ENCODE measurements around the gene GPR37L1.

DNA sequence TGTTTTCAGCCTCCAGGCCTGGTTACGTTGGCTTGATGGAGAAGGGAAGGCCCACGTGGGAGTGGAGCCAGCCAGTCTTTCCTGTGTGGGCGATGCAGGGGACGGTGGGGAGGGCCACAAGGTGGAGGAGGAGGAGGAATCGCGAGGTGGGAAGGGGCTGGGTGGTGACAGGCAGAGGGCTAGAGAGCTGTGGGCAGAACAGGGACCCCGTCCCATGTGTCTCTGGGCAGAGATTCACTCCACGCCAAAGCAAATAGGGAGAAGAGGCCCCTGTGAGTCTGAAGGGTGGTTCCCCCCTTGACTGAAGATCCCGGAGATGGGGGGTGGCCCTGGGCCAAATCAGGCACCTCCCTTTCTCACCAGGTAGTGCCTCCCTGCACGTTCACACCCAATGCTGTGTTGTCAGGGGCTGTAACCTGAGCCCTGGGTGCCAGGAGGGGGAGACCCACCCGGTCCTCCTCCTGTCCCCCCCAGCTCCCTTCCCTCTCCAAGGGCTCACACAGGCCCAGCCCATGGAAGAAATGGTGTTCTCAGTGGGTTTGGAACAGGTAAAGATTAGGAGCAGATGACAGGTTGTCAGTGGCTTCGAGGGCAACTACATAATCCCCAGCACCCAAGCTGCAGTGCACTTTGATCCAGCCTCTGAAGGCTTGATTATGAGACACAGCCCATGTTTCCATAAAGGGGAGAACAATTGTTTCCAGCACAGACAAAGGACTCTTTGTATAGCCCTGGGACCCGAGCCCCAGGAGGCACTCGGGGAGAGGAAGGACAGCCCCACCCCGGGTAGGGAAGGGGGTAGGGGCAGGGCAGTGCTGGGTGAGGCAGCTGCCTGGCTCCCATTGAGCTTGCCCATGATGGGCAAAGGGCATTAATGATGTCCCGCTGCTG, 37.7 kb upstream of the GPR37L1 start:
- TF ChIP-seq CTCF (conservative IDR thresholded peaks at IDR 0.05; ENCODE audit: low read length) = no peak
- TF ChIP-seq EZH2phosphoT487 (IDR thresholded peaks at IDR 0.05; ENCODE audit: borderline replicate concordance, low read depth, low read length) = no peak

All from OCI-LY7 (cell line).